HG03064 (cell line): ENCODE measurements around the gene SRSF9.

Experiments
- ATAC-seq: cut with Tn5 transposase; IDR thresholded peaks from one replicate; pipeline ENCODE4 v1.9.1; 2021; ENCODE audit warnings: low read depth; ENCODE audit not compliant: unreplicated experiment

The SRSF9 gene

DNA sequence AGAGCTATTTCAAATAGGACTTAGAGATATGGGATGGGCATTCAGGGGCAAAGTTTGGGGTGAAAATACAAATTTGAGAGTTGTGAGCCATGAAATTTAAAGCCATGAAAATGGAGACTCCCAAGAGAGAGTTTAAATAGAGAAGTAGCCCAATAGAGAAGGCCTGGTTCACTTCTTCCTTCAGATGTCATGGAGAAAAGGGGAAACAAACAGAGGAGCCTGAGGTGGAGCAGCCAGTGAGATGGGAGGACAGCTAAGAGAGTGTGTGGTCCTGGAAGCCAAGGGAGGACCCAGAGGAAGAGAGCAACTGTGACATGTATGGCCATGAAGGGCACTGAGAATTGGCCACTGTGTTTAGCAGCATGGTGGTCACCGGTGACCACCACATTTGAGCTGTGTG is 14.1 kb upstream of the SRSF9 start:
- ATAC-seq, result no peak

DNA sequence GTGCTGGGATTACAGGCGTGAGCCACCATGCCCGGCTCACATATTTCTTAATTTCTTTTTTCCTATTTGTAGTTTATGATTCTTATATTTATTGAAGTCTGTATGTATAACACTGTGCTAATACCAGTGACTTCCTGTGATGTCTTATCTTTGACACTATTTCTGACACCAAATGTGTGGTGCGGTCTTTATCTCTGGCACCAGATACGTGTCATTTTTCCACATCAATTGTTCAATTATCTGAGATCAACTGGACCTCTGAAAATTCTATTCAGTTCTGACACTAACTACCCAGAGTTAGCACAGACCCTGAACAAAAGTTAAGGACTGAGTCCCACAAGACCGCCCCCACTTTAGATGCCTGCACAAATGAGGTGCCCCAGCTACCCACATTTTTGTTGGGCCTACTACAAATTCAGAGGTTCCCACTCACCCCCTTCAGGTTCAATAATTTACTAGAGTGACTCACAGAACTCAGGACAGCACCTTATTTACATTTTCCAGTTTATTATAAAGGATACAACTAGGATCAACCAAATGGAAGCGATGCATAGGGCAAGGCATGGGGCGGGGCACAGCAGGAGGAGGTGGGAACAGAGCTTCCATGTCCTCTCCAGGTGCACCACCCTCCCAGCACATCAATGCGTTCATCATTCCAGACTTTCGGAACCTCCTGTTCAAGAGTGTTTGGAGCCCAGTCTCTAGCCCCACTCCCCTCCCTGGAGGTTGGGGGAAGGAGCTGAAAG is 11.6 kb upstream of the SRSF9 start:
- ATAC-seq, result no peak

DNA sequence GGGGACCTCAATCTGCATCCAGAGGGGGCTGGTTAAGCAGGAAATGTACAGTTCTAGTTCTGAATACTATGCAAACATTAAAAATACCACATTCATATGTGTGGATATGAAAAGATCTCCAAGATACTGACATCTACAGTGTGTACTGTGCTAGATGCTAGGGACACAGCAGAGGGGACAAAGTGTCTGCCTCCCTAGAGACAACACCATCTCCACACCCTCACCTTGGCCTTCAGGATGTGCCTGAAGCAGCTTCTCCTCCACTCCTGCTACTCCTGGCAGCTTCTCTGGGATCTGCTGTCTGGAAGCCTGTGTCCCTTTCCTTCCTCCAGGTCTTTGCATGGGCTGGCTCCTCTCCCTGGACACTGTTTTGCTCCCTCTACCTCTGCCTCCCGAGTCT is 10.7 kb upstream of the SRSF9 start:
- no peak for ATAC-seq

- no peak for ATAC-seq
These were observed 9.9 kb upstream of the SRSF9 start for GRCh38 chr12:120479458-120479857.

DNA sequence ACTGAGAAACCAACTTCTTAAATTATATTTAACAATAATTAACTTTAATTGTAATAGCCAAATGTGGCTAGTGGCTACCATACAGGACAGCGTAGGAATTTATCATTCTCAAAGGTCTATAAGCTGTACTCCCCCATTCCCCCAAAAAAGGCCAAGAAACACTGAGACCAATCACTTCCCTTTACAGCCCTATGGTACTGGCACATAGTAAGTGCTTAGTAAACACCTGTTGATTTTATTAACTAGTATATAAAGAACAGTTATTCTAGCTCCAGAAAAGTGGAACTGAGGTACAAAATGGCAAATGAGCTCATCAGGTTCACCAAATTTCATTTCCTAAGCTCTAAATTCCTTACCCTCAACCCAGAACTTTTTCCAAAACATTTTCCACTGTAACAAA is 6.1 kb upstream of the SRSF9 start:
- no peak for ATAC-seq

- ATAC-seq, result no peak
These were observed 5.0 kb upstream of the SRSF9 start for GRCh38 chr12:120474616-120474960.

DNA sequence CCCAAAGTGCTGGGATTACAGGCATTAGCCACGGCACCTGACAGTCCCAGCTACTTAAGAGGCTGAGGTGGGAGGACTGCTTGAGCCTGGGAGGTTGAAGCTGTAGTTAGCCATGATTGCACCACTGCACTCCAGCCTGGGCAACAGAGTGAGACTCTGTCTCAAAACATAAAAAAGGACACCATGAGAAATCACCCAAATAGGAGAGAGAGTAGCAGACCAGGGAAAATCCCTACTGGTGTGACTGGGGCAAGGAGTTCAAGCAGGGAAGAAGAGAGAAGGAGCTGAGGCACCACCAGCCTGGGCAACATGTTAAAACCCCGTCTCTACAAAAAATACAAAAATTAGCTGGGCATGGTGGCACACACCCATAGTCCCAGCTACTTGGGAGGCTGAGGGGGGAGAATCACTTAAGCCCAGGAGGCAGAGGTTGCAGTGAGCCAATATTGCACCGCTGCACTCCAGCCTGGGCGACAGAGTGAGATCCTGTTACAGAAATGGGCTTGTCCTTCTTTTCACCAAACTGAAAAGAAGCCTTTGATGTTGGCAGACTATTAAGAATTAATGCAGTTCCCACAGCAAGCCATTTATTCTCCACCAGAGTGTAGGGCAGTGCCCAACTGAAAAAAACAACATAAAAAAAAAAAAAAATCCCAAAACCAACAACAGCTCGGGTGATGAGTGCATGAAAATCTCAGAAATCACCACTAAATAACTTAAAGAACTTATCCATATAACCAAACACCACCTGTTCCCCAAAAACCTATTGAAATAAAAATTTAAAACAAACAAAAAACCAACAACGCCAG is 4.5 kb upstream of the SRSF9 start:
- no peak for ATAC-seq

DNA sequence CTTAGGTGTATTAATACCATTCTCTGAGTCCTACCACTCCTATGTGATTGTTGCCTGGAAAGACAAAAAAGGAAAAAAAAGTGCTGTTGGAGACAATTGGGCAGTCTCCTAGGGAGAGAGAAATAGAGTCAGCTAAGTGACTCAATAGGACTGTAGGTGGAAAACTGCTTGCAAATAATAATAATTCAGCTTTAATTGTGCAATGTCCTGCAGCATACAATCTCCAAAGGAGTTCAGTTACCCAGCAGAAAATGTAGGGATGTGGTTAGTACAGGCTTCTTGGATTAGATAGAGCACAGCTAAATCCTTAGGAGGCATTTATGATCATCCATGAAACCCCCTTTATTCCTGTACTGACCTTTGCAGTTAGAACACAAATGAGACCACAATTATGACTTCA is 3.0 kb upstream of the SRSF9 start:
- no peak for ATAC-seq

DNA sequence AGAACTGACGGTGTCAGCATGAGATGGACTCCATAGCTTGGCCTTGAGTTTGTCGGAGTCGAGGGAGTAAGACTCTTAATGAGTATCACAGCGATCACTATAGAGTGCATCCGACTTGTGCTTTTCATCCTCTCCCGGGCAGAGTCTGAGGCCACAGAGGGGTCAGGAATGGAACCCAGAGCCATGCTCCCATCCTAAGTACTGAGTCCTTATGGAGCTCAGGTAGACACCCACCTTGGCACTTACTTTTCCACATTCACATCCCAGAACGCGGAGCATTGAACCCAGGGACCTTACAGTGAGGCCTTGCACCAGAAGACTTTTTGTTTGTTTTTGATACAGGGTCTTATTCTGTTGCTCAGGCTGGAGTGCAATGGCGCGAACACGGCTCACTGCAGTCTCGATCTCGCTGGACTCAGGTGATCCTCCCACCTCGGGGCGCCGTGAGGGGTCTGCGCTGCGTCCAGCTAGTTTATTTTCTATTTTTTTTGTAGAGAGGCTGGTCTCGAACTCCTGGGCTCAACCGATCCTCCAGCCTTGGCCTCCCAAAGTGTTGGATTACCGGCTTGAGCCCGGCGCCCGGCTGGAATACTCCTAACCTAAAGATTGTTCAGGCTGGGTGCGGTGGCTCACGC is 719 bp upstream of the SRSF9 start:
- ATAC-seq, result peak; percentile 27

DNA sequence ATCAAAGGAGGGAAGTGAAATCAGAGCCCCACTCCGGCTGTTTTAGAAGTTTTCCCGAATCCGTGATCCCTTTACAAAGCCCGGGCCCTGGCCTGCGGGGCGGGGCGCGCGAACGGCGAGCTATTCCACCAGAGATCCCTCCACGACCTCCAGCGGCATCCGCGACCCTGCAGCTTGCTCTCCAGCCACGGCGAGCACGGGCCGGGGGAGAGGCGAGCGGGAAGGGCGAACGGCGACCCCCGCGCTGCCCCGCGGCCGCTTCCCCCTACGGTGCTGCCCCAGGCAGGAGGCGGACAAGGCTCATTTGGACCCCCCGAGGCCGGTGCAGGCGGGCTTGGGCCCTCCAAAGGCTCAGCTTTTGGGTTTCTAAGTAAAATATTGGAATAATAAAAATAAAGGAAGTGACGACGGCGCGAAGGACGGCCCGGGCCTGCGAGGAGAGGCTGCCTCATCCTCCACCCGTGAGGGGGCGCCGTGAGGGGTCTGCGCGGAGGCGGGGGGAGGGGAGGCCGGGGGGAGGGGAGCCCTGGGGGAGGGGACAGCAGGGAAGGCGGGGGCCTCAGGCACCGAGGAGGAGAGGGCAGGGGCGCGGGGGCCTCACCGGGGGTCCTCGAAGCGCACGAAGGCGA is 613 bp downstream of the SRSF9 start:
- ATAC-seq, result peak; percentile 6

DNA sequence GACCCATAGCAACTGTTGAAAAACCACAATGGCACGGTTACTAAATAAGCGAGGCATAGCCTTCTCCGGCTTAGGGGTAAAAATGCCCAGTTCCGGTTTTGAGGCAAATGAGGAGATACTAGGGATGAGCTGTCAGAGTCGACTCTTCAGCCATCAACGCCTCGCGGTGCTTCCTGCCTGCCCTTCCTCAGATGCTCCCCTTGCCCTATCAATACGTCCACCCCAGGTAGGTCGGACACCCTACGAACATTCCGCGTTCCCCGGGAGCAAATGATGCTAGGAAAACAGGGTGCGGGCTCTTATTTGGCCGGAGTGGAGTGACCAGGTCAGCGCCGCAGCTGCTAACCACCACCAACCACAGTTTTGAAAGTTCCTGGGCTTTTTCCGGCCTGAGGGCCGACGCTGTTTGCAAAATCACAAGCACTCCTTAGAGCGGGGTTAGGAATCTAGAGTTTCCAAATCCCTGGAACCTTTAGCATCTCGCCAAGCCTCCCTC is 1.2 kb downstream of the SRSF9 start:
- no peak for ATAC-seq

DNA sequence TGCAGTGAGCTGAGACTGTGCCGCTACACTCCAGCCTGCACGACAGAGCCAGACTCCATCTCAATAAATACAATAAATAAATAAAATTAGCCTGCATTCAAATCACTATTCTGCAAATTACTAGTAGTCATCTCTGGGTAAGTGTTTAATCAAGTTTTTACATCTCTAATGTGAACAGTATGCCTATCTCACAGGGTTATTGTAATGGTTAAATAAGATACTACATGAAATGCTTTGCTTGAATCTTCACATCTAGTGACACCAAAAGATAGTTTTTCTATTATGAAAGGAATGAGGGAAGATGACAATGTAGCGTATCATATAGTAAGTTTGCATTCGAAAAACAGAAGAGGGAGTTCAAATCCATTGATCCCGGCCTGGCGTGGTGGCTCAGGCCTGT is 2.1 kb downstream of the SRSF9 start:
- no peak for ATAC-seq

DNA sequence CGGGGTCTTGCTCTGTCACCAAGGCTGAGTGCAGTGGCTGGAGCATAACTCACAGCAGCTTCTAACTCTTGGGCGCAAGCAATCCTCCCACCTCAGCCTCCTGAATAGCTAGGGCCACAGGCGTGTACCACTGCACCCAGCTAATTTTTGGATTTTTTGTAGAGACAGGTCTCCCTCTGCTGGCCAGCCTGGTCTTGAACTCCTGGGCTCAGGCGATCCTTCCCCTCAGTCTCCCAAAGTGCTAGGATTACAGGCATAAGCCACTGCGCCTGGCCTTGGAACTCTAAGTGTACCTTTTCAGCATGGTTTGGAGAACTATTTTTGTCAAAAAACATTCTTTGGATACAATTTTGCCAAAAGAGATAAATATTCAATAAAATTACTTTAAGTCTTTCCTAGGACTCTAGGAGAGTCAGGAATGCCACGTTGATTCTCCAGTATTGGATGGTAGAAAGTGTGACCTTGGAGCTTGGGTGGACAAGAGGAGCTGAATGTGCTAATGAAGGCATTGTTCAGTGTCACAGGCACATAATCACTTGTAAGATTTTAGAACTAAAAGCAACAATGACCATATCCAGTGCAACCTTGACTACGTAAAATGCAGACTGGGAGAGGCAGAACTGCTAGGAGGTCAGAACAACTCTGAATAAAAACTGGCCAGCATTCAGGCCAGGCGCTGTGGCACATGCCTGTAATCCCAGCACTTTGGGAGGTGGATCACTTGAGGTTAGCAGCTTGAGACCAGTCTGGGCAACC is 2.8 kb downstream of the SRSF9 start:
- ATAC-seq, result no peak

- ATAC-seq, result no peak
These were observed 3.8 kb downstream of the SRSF9 start for GRCh38 chr12:120465756-120466155.

DNA sequence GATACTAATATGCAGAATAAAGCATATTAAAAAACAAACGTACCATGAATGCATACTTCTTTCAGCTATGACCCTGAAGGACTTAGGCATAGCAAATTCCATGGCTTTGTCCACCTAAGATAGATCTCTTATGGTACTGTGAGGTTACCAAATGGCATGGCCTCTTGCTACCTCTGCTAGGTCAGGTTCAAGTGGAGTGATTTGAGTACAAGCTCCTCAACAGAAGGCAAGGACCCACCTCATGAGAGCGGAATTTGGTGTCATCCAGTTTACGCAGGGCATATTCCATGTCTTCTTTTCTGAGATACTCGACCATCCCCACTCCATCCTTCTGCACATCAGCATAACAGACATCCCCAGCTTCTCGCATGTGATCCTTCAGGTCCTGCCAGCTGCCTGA is 5.8 kb downstream of the SRSF9 start:
- no peak for ATAC-seq

- no peak for ATAC-seq
These were observed 7.4 kb downstream of the SRSF9 start for GRCh38 chr12:120462099-120462640.

- no peak for ATAC-seq
These were observed 9.4 kb downstream of the SRSF9 start for GRCh38 chr12:120460157-120460556.

DNA sequence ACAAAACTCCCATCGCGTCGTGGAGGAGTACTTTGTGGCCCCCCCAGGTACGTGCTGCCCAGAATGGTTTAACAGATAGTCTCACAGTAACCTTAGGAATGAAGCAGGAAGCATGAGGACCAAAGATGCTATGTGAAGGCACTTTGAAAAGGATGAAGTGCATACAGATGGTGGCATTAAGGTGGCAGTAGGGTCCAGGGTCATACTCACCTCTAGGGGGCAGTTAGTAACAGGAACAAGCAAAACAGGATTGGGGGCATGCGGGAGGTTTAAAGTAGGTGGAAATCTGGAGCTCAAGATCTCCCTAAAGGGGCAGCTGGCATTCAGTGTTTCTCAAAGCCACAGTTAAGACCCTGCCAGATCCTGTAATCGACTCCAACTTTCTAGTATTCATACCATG is 12.4 kb downstream of the SRSF9 start:
- ATAC-seq, result no peak

GRCh38 chr12:120455302-120455701 is 14.2 kb downstream of the SRSF9 start:
- ATAC-seq, result no peak

DNA sequence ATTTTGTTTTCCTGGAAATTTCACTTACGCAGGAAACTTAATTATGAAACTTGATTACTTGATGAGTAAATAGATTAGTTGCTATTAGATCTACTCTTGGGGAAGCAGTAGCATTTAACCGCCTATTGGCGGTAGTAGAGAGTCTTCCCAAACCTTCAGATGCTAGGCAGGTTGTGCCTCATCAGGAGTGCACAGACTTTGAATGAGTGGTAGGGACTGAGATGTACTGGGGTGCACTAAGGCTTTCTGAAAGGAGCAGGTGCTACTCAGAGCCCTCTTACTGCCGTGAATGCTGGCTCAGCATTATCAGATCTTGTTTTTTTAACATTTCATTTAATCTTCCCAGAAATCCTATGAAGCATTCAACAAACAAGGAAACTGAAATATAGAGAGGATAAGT is 15.6 kb downstream of the SRSF9 start:
- ATAC-seq, result no peak
